ENCODE measurements around the gene ATP9B. TPM values are rescaled to one million over a fixed set of nuclear protein-coding genes. Genes with fewer than 3 reads are reported as not detected.
"Not testable (repeated sequence)": the region's sequence is repeated elsewhere in the genome, so short reads cannot be mapped to it uniquely, and the experiment has no call there.

The ATP9B gene
- total RNA-seq, 1 experiment from 2014 or later = 44.4 TPM

DNA sequence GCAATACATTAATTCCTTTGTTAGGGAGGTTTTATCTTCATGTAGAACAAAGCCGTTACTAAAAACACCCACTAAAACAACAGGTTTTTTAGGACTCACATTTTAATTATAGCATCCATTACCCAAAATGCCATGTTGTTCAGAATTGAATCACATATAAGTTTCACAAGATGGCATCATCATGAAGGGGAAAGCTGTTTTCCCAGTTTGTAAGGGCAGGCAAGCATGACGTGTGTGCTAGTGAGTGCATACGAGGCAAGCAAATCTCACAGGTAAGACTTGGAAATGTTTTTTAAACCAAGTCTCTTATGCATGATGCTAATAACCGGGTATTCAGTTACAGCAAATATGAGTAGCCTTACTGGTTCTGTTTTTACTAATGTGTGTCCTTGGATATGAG lies 214.7 kb downstream of the ATP9B start:
- Histone ChIP-seq H3K9me3 (ENCODE audit: control insufficient read depth, insufficient read depth, low read depth, low read length) (no peaks in the 10 kb centered on the region), H3K27ac (ENCODE audit: low read length) (no peak overlapping the region), H3K36me3 (ENCODE audit: control insufficient read depth, insufficient read depth, low read length) (no peaks in the 10 kb centered on the region), H3K4me3 (ENCODE audit: low read depth in 2 of 2, low read length in 2 of 2) (no peak overlapping the region), H3K4me1 (ENCODE audit: control insufficient read depth, insufficient read depth, low read length) (no peaks in the 10 kb centered on the region), H3K27me3 (ENCODE audit: control insufficient read depth, insufficient read depth, low read length) (no peaks in the 10 kb centered on the region)
- in situ Hi-C loops (cut with HindIII; ENCODE audit: low pct_unique_long_range_greater_than_20kb, low sequenced_read_pairs) = no loop called here
- DNase-seq (ENCODE audit: low read depth, low spot score) (no peak), ATAC-seq (no peak)
- ChIA-PET POLR2A (no interaction called here), CTCF (no interaction called here)
- no TSS peak for BruUV-seq (replicated peaks)
- no peak for TF ChIP-seq POLR2AphosphoS5 (IDR thresholded peaks at IDR 0.05; ENCODE audit: low read depth, low read length)
- TF ChIP-seq, protein P1, sequence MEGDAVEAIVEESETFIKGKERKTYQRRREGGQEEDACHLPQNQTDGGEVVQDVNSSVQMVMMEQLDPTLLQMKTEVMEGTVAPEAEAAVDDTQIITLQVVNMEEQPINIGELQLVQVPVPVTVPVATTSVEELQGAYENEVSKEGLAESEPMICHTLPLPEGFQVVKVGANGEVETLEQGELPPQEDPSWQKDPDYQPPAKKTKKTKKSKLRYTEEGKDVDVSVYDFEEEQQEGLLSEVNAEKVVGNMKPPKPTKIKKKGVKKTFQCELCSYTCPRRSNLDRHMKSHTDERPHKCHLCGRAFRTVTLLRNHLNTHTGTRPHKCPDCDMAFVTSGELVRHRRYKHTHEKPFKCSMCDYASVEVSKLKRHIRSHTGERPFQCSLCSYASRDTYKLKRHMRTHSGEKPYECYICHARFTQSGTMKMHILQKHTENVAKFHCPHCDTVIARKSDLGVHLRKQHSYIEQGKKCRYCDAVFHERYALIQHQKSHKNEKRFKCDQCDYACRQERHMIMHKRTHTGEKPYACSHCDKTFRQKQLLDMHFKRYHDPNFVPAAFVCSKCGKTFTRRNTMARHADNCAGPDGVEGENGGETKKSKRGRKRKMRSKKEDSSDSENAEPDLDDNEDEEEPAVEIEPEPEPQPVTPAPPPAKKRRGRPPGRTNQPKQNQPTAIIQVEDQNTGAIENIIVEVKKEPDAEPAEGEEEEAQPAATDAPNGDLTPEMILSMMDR (IDR thresholded peaks at IDR 0.05) = no peak
- intact Hi-C loops (cut with micrococcal nuclease; ENCODE audit: unreplicated experiment) = no loop called here

DNA sequence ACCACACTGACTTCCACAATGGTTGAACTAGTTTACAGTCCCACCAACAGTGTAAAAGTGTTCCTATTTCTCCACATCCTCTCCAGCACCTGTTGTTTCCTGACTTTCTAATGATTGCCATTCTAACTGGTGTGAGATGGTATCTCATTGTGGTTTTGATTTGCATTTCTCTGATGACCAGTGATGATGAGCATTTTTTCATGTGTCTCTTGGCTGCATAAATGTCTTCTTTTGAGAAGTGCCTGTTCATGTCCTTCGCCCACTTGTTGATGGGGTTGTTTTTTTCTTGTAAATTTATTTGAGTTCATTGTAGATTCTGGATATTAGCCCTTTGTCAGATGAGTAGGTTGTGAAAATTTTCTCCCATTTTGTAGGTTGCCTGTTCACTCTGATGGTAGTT lies 216.0 kb downstream of the ATP9B start:
- H3K27ac ChIP-seq (ENCODE audit: low read length); DNase-seq (ENCODE audit: low read depth, low spot score); intact Hi-C loops (cut with micrococcal nuclease; ENCODE audit: unreplicated experiment); H3K27me3 ChIP-seq (ENCODE audit: control insufficient read depth, insufficient read depth, low read length); H3K9me3 ChIP-seq (ENCODE audit: control insufficient read depth, insufficient read depth, low read depth, low read length); H3K4me1 ChIP-seq (ENCODE audit: control insufficient read depth, insufficient read depth, low read length); POLR2A ChIA-PET; ATAC-seq; BruUV-seq (replicated peaks); H3K4me3 ChIP-seq (ENCODE audit: low read depth in 2 of 2, low read length in 2 of 2); CTCF ChIA-PET; in situ Hi-C loops (cut with HindIII; ENCODE audit: low pct_unique_long_range_greater_than_20kb, low sequenced_read_pairs); H3K36me3 ChIP-seq (ENCODE audit: control insufficient read depth, insufficient read depth, low read length): not testable (repeated sequence)

DNA sequence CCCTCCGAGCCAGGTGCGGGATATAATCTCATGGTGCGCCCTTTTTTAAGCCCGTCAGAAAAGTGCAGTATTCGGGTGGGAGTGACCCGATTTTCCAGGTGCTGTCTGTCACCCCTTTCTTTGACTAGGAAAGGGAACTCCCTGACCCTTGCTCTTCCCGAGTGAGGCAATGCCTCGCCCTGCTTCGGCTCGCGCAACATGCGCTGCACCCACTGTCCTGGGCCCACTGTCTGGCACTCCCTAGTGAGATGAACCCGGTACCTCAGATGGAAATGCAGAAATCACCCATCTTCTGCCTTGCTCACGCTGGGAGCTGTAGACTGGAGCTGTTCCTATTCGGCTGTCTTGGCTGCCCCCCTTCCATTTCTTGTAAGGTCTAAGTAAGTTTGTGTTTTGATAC lies 221.2 kb downstream of the ATP9B start:
- H3K27ac ChIP-seq (ENCODE audit: low read length); H3K4me1 ChIP-seq (ENCODE audit: control insufficient read depth, insufficient read depth, low read length); intact Hi-C loops (cut with micrococcal nuclease; ENCODE audit: unreplicated experiment); BruUV-seq (replicated peaks); H3K4me3 ChIP-seq (ENCODE audit: low read depth in 2 of 2, low read length in 2 of 2); H3K36me3 ChIP-seq (ENCODE audit: control insufficient read depth, insufficient read depth, low read length); H3K27me3 ChIP-seq (ENCODE audit: control insufficient read depth, insufficient read depth, low read length); DNase-seq (ENCODE audit: low read depth, low spot score); ATAC-seq; CTCF ChIA-PET; in situ Hi-C loops (cut with HindIII; ENCODE audit: low pct_unique_long_range_greater_than_20kb, low sequenced_read_pairs); H3K9me3 ChIP-seq (ENCODE audit: control insufficient read depth, insufficient read depth, low read depth, low read length); POLR2A ChIA-PET: not testable (repeated sequence)

DNA sequence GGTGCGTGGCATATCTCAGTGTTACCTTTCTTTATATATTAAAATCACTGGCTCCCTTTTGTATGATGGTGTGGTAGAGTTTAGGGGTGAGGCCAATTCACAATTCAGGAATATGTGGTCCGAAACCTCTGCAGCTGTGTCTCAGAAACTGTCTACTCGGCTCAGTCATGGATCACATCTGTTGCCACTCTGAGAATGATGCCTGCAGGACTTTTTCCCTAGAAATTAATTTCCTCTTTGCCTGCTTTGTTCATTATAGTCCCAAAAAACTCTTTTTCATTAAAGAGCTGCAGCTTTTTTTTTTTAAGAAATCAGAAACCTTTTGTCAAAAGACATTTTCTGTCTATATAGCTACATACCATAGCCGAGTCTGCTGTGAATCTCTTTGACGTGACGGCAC lies 221.7 kb downstream of the ATP9B start:
- intact Hi-C loops (cut with micrococcal nuclease; ENCODE audit: unreplicated experiment) = no loop called here
- H3K36me3 ChIP-seq (ENCODE audit: control insufficient read depth, insufficient read depth, low read length) = no peaks in the 10 kb centered on the region
- no peaks in the 10 kb centered on the region for H3K4me1 ChIP-seq (ENCODE audit: control insufficient read depth, insufficient read depth, low read length)
- H3K27ac ChIP-seq (ENCODE audit: low read length) = no peak overlapping the region
- H3K4me3 ChIP-seq (ENCODE audit: low read depth in 2 of 2, low read length in 2 of 2) = no peak overlapping the region
- ATAC-seq = no peak
- TF ChIP-seq POLR2AphosphoS5 (IDR thresholded peaks at IDR 0.05; ENCODE audit: low read depth, low read length) = no peak
- TF ChIP-seq, protein P1 (IDR thresholded peaks at IDR 0.05) = no peak
- TF ChIP-seq, protein P2, sequence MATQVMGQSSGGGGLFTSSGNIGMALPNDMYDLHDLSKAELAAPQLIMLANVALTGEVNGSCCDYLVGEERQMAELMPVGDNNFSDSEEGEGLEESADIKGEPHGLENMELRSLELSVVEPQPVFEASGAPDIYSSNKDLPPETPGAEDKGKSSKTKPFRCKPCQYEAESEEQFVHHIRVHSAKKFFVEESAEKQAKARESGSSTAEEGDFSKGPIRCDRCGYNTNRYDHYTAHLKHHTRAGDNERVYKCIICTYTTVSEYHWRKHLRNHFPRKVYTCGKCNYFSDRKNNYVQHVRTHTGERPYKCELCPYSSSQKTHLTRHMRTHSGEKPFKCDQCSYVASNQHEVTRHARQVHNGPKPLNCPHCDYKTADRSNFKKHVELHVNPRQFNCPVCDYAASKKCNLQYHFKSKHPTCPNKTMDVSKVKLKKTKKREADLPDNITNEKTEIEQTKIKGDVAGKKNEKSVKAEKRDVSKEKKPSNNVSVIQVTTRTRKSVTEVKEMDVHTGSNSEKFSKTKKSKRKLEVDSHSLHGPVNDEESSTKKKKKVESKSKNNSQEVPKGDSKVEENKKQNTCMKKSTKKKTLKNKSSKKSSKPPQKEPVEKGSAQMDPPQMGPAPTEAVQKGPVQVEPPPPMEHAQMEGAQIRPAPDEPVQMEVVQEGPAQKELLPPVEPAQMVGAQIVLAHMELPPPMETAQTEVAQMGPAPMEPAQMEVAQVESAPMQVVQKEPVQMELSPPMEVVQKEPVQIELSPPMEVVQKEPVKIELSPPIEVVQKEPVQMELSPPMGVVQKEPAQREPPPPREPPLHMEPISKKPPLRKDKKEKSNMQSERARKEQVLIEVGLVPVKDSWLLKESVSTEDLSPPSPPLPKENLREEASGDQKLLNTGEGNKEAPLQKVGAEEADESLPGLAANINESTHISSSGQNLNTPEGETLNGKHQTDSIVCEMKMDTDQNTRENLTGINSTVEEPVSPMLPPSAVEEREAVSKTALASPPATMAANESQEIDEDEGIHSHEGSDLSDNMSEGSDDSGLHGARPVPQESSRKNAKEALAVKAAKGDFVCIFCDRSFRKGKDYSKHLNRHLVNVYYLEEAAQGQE (IDR thresholded peaks at IDR 0.05; ENCODE audit: insufficient read depth in 1 of 2, low read depth in 2 of 2, low read length in 1 of 2) = no peak
- TF ChIP-seq TCF7L2 (IDR thresholded peaks at IDR 0.05; ENCODE audit: low read depth, low read length) = no peak
- no peak for TF ChIP-seq SIN3A (IDR thresholded peaks at IDR 0.05; ENCODE audit: borderline replicate concordance, insufficient read depth, low read depth, low read length)
- in situ Hi-C loops (cut with HindIII; ENCODE audit: low pct_unique_long_range_greater_than_20kb, low sequenced_read_pairs) = no loop called here
- ChIA-PET CTCF (no interaction called here), POLR2A (interaction anchor here (0.8 kb wide), 1 partner anchor 292 kb away, joined by 3 read pairs; no protein-coding TSS in a partner anchor)
- no peak for DNase-seq (ENCODE audit: low read depth, low spot score)
- H3K27me3 ChIP-seq (ENCODE audit: control insufficient read depth, insufficient read depth, low read length) = no peaks in the 10 kb centered on the region
- no peaks in the 10 kb centered on the region for H3K9me3 ChIP-seq (ENCODE audit: control insufficient read depth, insufficient read depth, low read depth, low read length)
- no TSS peak for BruUV-seq (replicated peaks)

Data from Panc1 (cell line).